ENCODE data around the gene ADH4.
"Not testable (repeated sequence)": the region's sequence is repeated elsewhere in the genome, so short reads cannot be mapped to it uniquely, and the experiment has no call there.

ADH4 gene

DNA sequence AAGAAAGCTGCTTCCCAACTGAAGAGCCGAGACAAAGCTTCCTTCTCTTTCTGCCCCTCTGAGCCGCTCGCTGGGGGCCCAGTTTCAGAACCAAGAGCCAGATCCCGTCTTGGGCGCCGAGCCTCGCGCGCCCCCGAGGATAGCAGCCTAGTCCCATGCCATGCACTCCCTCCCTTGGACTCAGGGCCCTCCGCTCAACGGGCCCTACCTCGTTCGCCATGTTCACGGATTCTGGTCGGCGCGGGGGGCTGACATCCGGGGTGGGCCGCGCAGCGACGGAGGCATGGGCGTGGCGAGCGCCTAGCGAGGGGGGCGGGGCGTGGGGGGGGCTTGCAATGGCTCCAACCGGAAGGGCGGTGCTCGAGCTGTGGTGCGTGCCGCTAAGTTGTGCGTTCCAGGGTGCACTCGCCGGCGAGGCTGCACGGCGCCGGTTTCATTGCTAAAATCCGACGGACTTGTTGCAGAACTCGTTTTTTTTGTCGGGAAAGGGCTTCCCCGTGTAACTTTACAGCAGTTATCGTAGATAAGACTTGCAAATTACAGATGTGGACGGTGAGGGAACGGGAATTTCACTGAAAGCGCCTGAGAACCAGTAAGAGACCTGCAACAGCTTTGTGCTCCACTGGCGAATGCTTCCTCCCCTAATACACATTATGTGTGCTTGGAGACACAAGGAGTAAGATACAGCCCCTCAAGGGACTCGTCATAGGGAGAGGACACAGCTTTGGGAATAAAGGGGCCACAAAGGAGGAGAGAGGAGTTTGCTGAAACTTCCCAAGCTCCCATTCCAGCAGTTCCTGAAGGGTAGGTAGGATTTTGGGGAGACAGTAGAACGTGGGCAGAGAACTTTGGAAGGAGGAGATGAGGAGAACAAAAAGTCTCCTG, 55.4 kb downstream of the ADH4 start, which contains the start of gene ADH5:
ADH5 (minus strand) TSS at position 308 of the 885 bp plus-strand sequence; CDS start at position 220, 88 bp downstream.
- intact Hi-C loops (cut with DNase I): no loop called here

GRCh38 chr4:99088023-99088449, 56.1 kb downstream of the ADH4 start:
- intact Hi-C loops (cut with DNase I): no loop called here
- peak in 39 of 42 donors; percentile 10 to 76 (median 46) for DNase-seq

More for the DNA sequence above, 55.4 kb downstream of the ADH4 start, which contains the start of gene ADH5:
- DNase-seq: peak; percentile 70 to 94 (median 88)

GRCh38 chr4:99084595-99084994, 59.5 kb downstream of the ADH4 start:
- no peak for DNase-seq
- intact Hi-C loops (cut with DNase I): no loop called here

DNA sequence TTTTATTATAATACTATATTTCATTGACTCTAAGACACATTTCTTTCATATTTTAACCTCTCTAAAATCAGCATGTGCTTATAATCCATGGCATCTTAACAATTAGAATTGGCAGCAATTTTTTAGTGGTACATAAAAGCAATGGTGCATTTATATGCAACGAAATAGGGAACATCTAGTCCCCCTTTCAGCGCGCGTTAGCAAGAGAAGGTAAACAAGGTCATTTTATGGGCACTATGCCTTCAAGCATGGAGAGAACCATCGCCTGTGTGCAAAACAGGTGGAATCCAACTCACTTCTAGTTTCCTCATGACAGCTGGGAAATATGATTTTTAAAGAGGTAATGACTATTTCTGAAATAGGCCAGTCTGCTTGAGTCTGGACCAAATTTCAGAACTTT, 61.9 kb downstream of the ADH4 start:
- DNase-seq: no peak
- intact Hi-C loops (cut with DNase I): no loop called here

GRCh38 chr4:99080869-99081268, 63.2 kb downstream of the ADH4 start:
- DNase-seq; intact Hi-C loops (cut with DNase I): not testable (repeated sequence)

DNA sequence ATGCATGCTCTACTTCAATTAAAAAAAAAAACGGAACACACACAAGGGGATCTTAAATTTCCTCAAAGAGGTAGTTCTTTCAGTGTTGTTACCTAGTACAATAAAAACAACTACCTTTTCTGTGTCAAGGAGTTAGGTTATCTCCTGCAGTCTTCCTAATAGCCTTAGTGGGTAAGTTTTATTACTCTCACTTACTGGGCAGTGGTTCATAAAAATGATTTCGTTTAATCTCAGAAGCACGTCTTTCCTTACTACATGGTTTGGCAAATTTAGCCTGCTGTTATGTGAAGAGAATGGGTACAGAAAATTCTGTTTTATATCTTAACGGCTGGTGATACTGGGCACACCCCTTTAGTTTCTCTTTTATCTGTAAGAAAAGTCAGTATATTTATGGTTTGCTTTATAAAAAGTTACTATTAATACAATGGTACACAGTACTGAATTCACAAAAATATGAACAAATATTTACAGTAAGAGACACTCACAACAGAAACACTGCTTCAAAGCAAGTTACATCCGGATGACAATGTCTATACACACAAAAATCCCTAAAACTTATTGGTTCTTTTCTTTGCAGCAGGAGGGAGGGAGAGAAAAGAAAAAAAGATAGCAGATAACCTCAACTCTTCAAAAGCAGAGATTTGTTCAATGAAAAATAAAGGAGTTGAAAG, 64.3 kb downstream of the ADH4 start:
- no peak for DNase-seq
- intact Hi-C loops (cut with DNase I): no loop called here

DNA sequence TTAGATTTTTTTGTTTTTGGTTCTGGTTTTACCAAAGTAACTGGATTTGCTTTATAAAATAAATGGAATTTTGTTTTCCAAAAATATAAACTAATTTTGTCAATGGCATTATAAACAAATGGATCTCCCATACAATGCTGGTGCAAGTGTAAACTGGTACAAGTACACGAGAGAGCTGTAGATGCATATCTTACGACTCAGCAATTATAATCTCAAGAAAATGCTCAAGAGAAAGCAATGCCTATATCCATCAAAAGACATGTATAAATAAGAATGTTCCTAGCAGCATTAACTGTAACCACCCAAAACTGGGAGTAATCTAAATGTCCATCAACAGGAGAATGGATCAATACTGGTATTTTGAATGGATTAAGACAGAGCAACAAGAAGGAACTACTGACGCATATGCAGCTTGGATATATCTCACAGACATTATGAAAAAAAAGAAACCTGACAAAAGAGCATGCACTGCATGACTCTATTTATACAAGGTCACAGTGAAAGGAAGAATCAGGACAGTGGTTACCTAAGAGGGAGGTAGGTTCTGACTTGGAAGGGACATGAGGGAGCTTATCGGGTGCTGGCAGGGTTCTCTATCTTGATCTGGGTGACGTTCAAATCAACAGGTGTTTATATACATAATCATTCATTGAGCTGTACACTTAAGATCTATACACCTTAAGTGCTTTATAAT, 65.0 kb downstream of the ADH4 start:
- intact Hi-C loops (cut with DNase I): no loop called here
- no peak for DNase-seq

DNA sequence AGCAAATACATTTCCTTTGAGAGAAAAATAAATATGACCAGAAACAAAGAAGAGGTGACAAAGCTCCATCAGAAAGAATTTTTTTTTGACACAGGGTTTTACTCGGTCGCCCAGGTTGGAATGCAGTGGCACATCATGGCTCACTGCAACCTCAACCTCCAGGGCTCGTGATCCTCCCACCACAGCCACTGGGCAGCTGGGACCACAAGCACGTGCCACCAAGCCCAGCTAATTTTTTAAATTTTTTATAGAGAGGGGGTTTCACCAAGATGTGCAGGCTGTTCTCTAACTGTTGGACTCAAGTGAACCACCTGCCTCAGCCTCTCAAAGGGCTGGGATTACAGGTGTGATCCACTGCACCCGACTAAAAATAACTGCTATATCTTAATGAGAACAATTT, 65.8 kb downstream of the ADH4 start:
- intact Hi-C loops (cut with DNase I): no loop called here
- no peak for DNase-seq

- no peak for DNase-seq
- intact Hi-C loops (cut with DNase I): no loop called here
Measured at GRCh38 chr4:99077177-99077576, 66.9 kb downstream of the ADH4 start.

DNA sequence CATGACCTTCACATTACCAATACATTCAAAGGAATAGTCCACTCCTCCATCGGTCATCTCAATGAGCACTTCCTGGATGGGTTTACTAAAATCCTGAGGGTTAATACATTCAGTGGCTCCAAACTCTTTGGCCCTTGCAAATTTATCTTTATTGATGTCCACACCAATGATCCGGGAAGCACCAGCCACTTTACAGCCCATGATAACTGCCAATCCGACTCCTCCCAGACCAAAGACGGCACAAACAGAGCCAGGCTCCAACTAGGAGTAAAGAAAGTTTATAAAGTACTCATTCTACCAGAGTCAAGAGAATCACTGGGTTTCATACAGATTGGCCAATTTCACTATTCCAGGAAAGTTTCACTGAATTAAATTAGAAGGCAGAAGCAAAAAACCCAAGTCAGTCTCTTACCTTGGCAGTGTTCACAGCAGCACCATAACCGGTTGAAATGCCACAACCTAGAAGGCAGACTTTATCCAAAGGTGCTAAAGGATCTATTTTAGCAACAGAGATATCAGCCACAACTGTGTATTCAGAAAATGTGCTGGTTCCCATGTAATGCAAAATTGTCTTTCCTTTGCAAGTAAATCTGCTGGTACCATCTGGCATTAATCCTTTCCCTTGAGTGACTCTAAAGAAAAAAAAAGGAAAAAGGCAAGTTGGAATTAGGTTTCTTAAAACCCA, 67.7 kb downstream of the ADH4 start:
- no peak for DNase-seq

GRCh38 chr4:99074816-99075215, 69.3 kb downstream of the ADH4 start:
- intact Hi-C loops (cut with DNase I): no loop called here

More for the DNA sequence above, 67.7 kb downstream of the ADH4 start:
- intact Hi-C loops (cut with DNase I): no loop called here

More at GRCh38 chr4:99074816-99075215, 69.3 kb downstream of the ADH4 start:
- DNase-seq: no peak

Measured in head of caudate nucleus (tissue), 42 donors.